GM18526 (cell line): ENCODE results near the gene ZNF805.

Experiments used
- POLR2A ChIP-seq: IDR thresholded peaks from 3 replicates; pipeline ENCODE4 v1.6.1; 2011; ENCODE audit not compliant: insufficient read length; ENCODE audit errors: extremely low read depth

Gene ZNF805

GRCh38 chr19:57240311-57241090 lies at the start of gene ZNF805:
Gene ZNF805, plus strand, starts transcription at chr19:57240632. Its CDS starts 260 bp downstream, at chr19:57240892.
- TF ChIP-seq POLR2A, result peak; percentile 74

- TF ChIP-seq POLR2A, result peak; percentile 82
Observed at GRCh38 chr19:57191141-57192076, 49.0 kb upstream of the ZNF805 start, which contains the start of gene ZNF264. Gene ZNF264, plus strand, starts transcription at chr19:57191500. Its CDS starts 414 bp downstream, at chr19:57191914.

- TF ChIP-seq POLR2A, result no peak
Observed at GRCh38 chr19:57192077-57192420, 48.4 kb upstream of the ZNF805 start.

- no peak for TF ChIP-seq POLR2A
Observed at GRCh38 chr19:57192993-57193392, 47.4 kb upstream of the ZNF805 start.

- no peak for TF ChIP-seq POLR2A
Observed at GRCh38 chr19:57202160-57202559, 38.3 kb upstream of the ZNF805 start.

GRCh38 chr19:57210381-57210780 lies 30.1 kb upstream of the ZNF805 start:
- TF ChIP-seq POLR2A, result no peak

- no peak for TF ChIP-seq POLR2A
Observed at GRCh38 chr19:57212109-57212508, 28.3 kb upstream of the ZNF805 start.

GRCh38 chr19:57227502-57227901 lies 12.9 kb upstream of the ZNF805 start:
- no peak for TF ChIP-seq POLR2A

GRCh38 chr19:57231686-57232085 lies 8.7 kb upstream of the ZNF805 start:
- TF ChIP-seq POLR2A, result no peak

GRCh38 chr19:57233207-57233606 lies 7.2 kb upstream of the ZNF805 start:
- no peak for TF ChIP-seq POLR2A

- no peak for TF ChIP-seq POLR2A
Observed at GRCh38 chr19:57239982-57240310, 486 bp upstream of the ZNF805 start.

- no peak for TF ChIP-seq POLR2A
Observed at GRCh38 chr19:57241176-57241575, 744 bp downstream of the ZNF805 start.

- TF ChIP-seq POLR2A, result no peak
Observed at GRCh38 chr19:57242821-57243220, 2.4 kb downstream of the ZNF805 start.

GRCh38 chr19:57244513-57244912 lies 4.1 kb downstream of the ZNF805 start:
- no peak for TF ChIP-seq POLR2A

- no peak for TF ChIP-seq POLR2A
Observed at GRCh38 chr19:57245066-57245465, 4.6 kb downstream of the ZNF805 start.

GRCh38 chr19:57245959-57246358 lies 5.5 kb downstream of the ZNF805 start:
- no peak for TF ChIP-seq POLR2A
